Suprapubic skin (tissue), 4 donors: Measurements from ENCODE around the gene GNAS-AS1.

Experiments
- CTCF ChIP-seq, 2 donors: fragments of 200-600 bp in 1 of 2; fragments of 450-650 bp in 1 of 2; sonication (generic) in 1 of 2; IDR thresholded peaks; one replicate each; pipeline ENCODE4 v1.5.1; 2016 to 2019; ENCODE audit warnings: antibody characterized with exemption in 2 of 2, mild to moderate bottlenecking in 1 of 2, moderate library complexity in 1 of 2
- EP300 ChIP-seq: sonication (generic); formaldehyde crosslinking; IDR thresholded peaks from one replicate; pipeline ENCODE4 v1.6.1; 2017; ENCODE audit warnings: antibody characterized with exemption
- POLR2A ChIP-seq, 2 donors: fragments of 450-650 bp; IDR thresholded peaks; one replicate each; pipeline ENCODE4 v1.6.1; 2017; ENCODE audit warnings: antibody characterized with exemption in 2 of 2, mild to moderate bottlenecking in 2 of 2, moderate library complexity in 2 of 2
- POLR2AphosphoS5 ChIP-seq, 3 donors: sonication (generic); formaldehyde crosslinking; IDR thresholded peaks; one replicate each; pipeline ENCODE4 v1.6.1; 2017; ENCODE audit warnings: antibody characterized with exemption in 3 of 3

- TF ChIP-seq CTCF (IDR thresholded peaks at IDR 0.05) = no peak
- TF ChIP-seq POLR2AphosphoS5 (IDR thresholded peaks at IDR 0.05) = no peak
- no peak for TF ChIP-seq EP300
- TF ChIP-seq POLR2A (IDR thresholded peaks at IDR 0.05) = no peak
Observed at GRCh38 chr20:58850693-58851174, at the start of gene GNAS-AS1.
